HG02884 (cell line): Measurements from ENCODE around the gene XRCC3.

ENCODE experiments used
- ATAC-seq: cut with Tn5 transposase; IDR thresholded peaks from one replicate; pipeline ENCODE4 v1.9.1; 2021; ENCODE audit warnings: mild to moderate bottlenecking, moderate library complexity; ENCODE audit not compliant: unreplicated experiment

Gene XRCC3

DNA sequence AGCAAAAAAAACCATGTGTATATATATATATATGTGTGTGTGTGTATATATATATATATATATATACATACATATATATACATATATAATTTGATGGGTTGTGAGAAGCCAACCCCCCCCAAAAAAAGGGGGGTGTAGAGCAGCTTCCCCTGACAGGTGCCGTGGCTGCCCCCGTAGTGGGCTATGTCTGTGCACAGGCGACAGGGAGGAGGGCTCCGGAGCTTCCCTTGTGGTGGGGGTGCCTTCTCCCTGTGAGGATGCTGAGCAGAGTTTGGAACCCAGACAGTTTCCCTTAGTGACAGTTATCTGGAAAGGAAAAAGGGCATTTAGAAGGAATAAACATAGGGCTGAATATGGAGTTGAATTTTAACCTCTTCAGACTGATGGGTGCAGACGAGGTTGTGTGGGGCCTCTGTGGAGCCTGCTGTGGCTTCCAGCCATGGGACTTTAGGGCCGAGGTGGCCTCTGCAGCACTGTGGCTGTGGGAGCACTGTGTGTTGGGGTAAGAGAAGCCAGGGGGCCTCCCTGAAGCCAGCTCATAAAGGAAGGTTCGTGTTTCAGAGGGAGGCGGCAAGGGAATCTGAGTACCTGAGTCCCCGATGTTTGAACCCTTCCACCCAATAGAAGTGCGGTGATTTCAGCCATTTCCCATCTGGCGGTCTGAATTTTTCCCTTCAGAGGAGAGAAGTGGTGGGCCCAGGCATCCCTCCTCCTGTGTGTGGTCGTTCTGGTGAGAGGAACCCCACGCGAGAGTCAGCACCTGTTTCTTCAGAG lies 19.8 kb downstream of the XRCC3 start:
- no peak for ATAC-seq

DNA sequence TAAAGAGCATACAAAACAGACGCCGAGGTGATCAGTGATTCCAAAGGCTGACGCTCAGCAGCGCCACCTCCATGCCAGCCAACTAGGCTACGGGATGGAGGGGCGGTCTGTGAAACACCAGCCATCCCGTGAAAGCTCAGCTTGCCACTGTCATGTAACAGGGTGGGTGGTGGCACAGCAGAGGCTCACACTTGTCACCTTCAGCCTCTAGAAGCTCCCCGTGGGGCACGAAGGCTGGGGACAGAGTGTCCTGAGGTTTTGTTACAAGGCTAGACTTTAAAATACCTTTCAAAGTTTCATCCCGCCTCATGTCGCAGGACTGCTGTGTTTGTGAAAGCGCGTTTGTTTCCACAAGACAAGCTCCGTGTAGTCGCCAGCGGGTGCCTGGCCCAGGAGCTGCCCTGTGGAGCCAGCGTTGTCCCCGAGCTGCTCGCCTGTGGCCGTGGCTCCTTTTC lies 20.7 kb downstream of the XRCC3 start:
- ATAC-seq: no peak

DNA sequence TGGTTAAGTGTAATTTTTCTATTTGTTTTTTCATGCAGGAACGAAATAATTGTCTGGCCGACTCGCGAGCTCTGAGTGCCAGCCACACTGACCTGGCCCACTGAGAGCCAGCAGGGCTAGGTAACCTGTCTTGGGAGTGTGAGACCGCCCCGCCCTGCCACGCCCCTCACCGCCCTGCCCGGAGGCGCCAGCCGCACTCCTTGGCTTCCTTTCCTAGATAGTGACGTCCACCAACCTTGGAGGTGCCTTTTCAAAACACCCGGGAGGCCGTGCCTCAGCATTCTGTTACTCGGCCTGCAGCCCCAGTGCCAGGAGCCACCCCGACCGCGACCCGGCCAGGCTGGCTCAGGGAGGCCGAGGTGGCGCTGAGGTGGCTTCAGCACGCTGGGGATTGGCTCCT lies 21.7 kb downstream of the XRCC3 start:
- ATAC-seq: no peak

DNA sequence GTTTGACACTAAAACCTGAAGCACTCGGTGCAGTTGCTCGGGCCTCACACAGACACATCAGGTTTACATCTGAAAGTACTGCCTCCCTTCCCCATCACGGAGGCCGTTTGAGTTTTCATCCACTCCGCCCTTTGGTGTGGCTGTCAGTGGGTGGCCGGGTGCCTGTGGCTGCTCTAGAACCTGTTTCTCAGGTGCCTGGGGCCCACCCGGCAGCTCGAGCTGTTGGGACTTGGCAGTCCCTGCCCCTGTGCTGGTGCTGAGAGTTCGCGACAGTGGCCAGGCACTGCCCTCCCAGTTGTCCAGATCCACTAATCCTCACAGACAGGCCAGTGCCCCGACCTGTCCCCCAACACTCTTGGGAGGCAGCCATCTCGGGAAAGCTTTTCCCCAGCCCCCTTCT lies 22.4 kb downstream of the XRCC3 start:
- ATAC-seq: no peak

DNA sequence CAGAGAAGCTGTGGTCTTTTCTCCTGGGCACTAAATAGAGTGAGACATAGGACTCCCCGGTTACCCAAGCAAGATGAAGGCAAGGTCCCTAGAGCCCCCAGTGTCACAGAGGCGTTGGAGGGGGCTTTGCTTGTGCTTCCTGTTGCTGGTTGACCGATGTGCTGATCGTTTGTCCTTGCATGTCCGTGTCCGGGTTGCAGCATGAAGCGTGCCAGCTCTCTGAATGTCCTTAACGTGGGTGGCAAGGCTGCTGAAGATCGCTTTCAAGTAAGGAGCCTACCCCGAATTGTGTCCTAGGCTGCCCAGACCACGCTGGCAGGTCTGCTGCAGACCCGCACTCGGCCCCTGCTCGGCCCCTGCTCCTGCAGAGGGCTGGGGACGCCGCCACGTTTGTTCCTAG lies 23.1 kb downstream of the XRCC3 start:
- no peak for ATAC-seq

DNA sequence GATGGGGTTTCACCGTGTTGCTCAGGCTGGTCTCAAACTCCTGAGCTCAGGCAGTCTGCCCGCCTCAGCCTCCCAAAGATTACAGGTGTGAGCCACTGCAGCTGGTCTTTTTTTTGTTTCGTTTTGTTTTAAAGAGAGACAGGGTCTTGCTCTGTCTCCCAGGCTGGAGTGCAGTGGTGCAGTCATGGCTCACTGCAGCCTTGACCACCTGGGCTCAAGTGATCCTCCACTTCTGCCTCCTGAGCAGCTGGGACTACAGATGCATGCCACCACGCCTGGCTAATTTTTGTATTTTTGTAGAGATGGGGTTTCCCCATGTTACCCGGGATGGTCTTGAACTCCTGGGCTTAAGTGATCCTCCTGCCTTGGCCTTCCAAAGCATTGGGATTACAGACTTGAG lies 23.6 kb downstream of the XRCC3 start:
- ATAC-seq: peak; percentile 48

DNA sequence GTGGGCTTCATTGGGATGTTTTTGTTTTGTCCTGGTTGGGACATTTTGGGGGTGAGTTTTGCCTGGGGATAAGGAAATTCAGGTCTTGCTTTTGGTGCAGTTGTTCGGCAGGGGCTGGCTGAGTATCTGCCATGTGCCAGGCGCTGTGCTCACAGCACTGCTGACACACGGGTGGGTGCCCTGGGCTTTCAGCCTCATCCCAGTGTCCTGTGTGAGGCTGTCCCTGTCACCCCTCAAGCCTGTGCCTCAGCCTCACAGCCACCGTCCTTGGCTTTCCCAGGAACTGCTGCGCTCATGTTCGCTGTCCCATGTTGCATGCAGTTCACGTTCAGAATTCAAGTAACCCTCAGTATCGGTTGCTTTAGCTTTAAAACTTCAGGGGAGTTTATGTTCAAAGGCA lies 24.9 kb downstream of the XRCC3 start:
- ATAC-seq: no peak

DNA sequence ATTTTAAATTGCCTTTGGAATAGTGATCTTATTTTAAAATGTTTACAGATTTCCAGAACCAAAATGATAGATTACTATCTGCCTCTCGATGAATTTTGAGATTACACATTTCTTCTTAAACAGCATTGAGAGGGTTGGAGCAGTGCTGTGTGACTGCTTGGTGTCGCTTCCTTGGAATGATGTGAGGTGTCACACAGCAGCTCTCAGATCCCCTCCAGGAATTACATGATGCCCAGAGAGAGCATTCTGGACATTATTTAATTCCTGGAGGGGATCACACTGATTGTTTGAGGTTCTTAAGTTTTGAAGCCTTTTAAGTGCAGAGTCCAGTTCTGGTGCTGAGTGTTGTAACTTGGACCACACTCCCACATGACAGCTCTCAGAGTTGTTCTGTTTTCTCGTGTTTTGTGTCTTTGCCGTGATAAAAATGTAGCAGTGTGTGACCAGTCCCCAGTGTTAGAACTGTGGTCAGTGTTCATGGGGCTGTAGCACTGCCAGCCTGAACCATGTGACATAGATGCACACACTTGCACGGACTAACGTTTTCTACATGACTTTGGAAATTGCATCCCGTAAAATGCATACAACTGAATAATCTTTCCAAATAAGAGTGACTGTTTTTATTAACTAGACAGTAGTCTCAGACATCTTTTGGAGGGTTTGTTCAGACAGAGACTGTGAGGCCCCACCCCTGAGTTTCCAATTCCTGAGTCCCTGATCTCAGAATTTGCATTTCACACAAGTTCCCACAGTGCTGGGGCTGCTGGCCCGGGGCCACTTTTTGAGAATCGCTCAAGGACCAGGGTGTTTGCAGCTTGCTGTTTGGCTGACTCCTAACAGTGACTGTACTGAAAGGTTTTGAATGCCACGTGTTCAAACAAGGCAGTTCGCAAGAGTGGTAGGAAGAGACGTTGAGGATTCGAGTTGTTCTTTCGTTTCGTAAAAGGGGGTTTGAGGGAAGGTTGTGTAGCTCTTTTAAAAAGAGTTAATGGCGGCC lies 26.0 kb downstream of the XRCC3 start:
- no peak for ATAC-seq

DNA sequence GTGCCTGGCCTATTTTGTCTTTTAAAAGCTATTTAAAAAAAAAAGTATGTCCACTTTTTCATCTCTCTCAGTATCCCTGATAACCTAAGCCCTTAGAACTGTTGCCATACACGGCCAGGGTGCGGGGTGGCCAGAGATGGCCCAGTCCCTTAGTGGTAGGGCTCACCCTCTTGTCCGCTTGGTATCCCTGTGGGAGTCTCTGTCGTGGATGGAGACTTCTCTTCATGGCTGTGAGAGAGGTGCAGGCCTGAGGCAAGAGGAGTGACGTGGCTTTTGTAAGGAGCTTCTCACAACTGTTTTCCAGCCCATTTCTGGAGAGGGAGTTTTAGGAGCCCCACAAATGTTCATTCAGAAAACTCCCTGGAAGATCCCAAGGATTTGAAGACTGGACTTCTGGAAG lies 26.8 kb downstream of the XRCC3 start:
- ATAC-seq: no peak

DNA sequence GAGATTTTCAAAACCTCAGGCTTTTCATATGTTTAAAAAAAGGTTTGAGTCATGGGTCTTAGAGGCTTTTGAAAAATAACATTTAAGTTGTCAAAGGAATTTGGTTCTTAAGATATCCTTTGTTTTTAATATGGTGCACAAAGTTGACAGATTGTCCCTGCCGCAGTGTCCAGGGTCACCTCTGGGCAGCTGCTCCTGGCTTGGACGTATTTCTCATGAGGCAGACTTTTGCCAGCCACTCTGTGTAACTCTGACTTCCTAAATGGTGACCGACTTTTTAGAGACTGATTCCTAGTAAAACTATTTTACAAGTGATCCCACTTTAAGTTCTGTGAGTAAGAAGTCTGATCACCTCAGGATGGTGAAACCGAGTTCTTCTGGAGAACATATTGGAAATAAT lies 27.5 kb downstream of the XRCC3 start:
- ATAC-seq: no peak

DNA sequence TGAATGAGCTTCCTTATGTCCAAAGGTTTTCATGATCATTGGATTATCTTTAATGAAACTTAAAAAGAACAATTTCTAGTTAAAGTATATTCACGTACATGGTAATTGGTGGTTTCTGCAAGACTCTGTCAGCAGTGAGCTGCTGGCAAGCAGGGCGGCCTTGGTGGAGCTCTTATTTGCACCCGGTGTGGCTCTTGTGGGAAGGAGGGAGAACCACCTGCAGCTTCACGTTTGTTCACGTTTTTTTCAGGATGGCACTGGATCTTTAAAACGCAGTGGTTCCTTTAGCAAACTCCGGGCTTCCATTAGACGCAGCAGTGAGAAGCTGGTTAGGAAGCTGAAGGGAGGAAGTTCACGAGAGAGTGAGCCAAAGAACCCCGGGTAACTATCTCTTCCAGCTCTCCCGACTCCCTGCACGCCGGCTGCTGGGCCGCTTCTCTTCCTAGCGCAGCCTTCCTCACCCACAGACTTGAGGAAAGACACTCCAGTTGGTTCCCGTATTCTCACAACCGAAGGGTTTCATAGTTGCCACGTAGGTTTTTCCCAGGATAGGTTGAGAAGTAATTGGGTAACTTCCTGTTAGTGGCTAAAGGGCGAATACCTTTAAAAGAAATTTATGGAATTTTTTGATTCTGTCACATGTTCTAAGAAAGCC lies 28.3 kb downstream of the XRCC3 start:
- ATAC-seq: no peak

DNA sequence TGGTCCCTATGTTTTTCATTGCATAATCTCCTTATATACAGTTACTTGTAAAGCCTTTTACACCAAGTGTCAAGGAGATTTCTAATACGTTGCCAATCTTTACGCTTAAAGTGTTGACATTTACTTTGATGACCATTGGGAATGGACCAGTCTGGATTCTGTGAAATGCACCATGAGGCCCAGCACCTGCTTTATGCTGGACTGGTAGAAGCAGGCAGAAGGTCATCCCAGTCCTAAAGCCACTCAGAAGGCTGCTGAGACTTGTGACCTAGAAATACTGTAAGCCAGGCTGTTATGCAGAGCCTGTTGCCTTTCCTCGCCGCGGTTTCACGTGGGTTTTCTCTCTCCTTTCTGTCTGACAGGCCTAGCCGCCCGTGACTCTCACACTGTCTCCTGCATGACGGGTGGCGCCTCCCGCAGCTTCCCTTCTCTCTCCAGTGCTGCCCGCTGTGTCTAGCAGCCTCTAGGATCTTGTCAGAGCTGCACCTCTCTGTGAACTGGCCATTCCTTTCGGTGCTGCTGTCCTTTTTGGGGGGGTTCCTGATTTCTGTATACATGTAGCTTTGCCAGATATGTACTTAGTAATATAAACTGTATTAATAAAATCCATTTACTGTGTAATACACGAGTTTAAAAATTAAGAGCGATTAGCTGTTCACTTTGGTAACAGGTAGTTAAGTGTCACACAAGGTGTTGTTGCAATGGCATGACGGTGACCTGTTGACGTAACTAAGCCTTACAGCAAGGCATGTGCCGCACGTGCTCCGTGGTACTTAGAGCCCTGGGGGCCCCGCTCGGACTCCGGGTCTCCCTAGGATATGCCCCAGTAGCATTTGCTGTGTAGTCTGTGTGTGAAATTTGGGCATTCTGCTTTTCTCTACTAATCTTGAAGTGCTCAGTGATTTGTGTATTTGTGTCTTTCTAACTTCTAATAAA lies 29.7 kb downstream of the XRCC3 start:
- no peak for ATAC-seq

DNA sequence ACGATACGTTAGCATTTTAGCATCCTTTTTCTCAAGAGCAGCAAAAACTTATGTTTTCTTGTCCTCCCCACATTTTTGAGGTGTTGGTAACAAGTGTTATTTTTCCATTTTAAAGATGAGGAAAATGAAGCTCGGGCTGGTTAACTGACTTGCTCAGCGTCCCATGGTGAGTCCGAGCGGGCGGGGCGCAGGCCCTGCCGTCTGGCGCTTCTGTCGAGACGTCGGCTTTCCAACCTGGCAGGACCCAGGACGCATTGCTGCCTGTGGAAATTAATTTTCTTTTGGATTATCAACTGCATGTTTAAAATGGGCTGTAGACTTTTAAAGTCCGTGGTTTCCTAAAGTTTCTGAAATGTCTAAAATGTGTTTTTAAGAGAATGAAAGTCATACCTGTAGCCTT lies 30.4 kb downstream of the XRCC3 start:
- ATAC-seq: no peak

DNA sequence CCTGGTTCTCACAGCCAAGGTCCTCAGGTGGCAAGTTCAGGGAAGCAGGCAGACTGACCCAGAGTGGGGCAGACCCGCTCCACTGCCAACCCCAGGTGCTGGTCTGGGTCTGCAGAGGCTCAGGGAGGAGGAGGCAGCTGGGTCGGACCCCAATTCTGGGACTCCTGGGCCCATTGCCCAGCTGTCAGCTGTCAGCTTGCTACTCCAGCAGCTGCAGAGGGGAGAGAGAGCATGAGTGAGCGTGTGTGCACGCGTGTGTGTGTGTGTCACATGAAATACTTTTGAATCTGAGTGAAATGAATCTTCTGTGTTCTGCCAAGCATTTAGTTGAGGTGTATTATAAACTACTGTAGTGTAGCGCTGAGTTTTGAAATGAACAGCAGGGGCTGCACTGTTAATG lies 30.8 kb downstream of the XRCC3 start:
- no peak for ATAC-seq

DNA sequence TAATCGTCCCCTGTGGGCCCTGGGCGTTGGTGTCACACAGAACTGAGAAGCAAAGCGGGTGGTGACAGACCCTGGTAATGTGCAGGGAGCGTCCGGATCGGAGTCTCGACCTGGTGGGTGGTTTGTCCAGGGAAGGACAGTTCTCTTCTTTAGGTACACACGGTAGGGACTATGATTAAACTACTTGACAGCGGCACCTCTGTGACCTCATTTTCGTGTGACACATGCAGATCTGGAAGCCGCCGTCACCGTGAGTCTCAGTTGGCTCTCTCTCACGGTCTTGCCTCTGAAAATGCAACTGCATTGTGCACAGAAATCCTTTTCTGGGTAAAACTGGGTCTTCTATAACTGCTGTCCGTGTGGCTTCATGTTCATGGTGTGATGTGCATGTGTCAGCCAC lies 32.1 kb downstream of the XRCC3 start:
- ATAC-seq: no peak

DNA sequence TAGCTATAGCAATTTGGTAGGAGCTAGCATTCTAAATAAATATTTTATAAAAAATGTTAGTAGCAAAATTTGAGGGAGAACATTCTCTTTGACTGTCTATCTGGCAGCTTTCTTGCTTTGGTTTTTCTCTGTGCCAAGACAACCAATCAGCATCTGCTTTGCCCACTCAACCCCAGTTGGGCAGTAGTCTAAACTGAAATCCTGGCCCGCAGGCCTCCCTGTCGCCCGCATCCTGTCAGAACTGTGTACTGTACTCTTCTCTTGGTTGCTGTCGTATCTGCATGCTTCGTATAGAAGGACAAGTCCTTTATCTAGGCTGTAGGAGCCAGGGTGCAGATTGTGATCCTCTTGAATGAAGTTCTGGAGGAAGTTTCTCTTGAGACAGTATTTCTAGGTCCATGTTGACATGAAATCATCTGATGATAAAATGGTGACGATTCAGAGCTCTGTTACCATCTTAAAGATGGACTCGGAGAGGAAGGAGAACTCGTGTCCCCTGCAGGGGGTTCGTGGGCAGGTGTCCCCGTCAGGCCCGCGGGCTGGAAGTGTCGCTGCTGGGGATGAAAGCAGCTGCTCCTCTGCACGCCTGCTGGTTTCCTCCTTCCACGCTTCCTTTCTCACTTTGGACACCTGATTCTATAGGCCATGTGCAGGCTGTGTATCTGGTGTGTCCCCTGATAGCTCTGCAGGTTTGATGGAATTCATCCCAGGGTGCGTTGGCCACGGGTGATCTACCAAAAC lies 34.6 kb downstream of the XRCC3 start:
- ATAC-seq: no peak

DNA sequence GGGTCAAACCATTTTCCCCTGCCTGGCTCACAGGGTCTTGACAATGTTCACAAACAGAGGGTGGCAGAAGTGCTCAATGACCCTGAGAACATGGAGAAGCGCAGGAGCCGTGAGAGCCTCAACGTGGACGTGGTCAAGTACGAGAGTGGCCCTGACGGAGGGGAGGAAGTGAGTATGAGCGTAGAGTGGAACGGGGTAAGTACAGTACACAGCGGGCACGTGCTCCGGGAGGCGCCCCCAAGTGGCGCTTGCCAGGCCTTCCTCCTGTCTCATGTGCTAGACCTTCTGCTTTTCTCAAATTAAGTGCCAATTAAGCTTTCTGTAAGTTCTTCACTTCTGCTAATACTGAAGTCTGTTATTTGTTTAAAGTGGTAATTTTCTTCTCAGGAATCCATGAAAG lies 35.9 kb downstream of the XRCC3 start:
- ATAC-seq: no peak

DNA sequence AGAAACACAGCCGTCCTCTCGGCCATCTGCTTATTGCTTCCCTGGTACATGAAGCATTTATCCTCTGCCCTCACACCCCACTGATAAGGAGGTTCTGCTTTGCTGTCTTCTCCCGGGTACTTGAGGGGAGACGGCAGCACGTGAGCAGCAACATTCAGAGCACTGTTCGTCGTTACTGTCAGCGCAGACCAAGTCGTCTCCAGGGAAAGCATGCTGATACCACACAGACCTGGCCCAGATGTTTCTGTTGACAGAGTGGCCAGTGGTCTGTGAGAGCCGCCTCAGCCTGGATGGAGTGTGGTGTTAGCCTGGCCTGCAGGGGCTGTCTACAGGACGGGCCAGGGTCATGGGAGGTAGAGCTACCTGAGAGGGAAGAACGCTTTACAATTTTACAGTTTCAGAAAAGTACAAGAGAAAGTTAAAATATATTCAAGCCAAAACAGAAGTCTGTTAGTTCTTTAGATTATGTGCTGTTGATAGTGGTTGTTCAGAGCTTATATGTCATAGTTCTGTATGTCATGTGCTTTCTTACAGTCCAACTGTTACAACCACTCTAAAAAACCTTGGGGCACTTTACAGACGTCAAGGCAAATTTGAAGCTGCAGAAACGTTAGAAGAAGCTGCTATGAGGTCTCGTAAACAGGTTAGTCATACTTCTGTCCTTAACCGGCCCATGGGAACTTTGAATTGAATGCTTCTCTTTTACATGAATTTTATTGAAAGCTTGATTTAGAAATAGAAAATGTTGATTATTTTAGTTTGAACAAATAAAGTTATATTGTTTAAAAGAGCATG lies 38.2 kb downstream of the XRCC3 start:
- no peak for ATAC-seq

DNA sequence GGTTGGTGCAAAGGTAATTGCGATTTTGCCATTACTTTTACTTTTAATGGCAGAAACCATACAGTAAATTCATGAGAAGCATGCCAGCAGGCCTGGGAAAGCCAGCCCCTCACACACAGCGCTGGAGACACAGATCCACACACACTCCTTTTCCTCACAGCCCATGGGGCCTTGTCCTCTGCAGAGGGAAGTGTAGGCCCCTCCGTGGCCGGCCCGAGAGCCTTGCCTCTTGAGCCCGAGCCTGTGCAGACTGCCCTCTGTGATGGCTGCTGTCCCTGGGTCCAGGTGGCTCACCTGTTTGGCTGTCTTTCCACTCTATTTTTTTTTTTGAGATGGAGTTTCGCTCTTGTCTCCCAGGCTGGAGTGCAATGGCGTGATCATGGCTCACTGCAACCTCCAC lies 39.3 kb downstream of the XRCC3 start:
- no peak for ATAC-seq
